ENCODE measurements around the gene KCTD4. TPM values are rescaled to one million over a fixed set of nuclear protein-coding genes. Genes with fewer than 3 reads are reported as not detected.

The KCTD4 gene
- total and polyA plus RNA-seq, 2 donors (not counting 3 experiments of a cell fraction or from before 2014, with no cell fraction given) = not detected

- BruUV-seq (replicated peaks) = no TSS peak
- dilution Hi-C loops (cut with MboI; ENCODE audit: extremely low pct_ligation_motif_present, low sequenced_read_pairs) (no loop called here), intact Hi-C loops (cut with micrococcal nuclease) (no loop called here)
- Histone ChIP-seq H3K36me3 (ENCODE audit: control insufficient read depth in 2 of 2, extremely low read depth in 1 of 2, insufficient read depth in 2 of 2, low read length in 2 of 2) (no peaks in the 10 kb centered on the region), H3K9me1 (replicated peaks; ENCODE audit: control insufficient read depth, extremely low read depth, insufficient read depth, low read length) (peaks cover 3% of the 10 kb centered on the region), H3K79me2 (ENCODE audit: control insufficient read depth, insufficient read depth, low read length) (peaks cover 14% of the 10 kb centered on the region), H3K27me3 (ENCODE audit: control insufficient read depth in 2 of 2, insufficient read depth in 2 of 2, low read length in 2 of 2) (no peaks in the 10 kb centered on the region), H4K20me1 (replicated peaks; ENCODE audit: control insufficient read depth, extremely low read depth, insufficient read depth, low read length) (no peaks in the 10 kb centered on the region), H3K4me1 (ENCODE audit: control insufficient read depth, extremely low read depth, insufficient read depth, low read length) (no peaks in the 10 kb centered on the region), H3K4me2 (ENCODE audit: insufficient read depth, low read length) (no peak overlapping the region), H3K4me3 (replicated peaks in 1 of 3; ENCODE audit: insufficient read depth in 1 of 3, low read depth in 1 of 3, low read length in 3 of 3) (no peak overlapping the region), H3K9me3 (replicated peaks; ENCODE audit: control insufficient read depth, insufficient read depth, low read length) (no peaks in the 10 kb centered on the region), H3K27ac (ENCODE audit: insufficient read depth, low read depth, low read length) (no peak overlapping the region), H3K9ac (replicated peaks; ENCODE audit: extremely low read depth, insufficient read depth, low read length) (no peak overlapping the region), H2AFZ (ENCODE audit: low read depth, low read length) (no peak overlapping the region)
- FAIRE-seq = no peak
- TF ChIP-seq POLR2AphosphoS5 (IDR thresholded peaks at IDR 0.05; ENCODE audit: insufficient read depth, low read depth, low read length) (no peak), POLR2A (IDR thresholded peaks at IDR 0.05; ENCODE audit: low read depth, low read length) (no peak), MYC (IDR thresholded peaks at IDR 0.05; ENCODE audit: low read depth, low read length) (no peak), EZH2 (IDR thresholded peaks at IDR 0.05; ENCODE audit: borderline replicate concordance, low read depth, low read length, severe bottlenecking) (no peak), CTCF (IDR thresholded peaks at IDR 0.05; ENCODE audit: extremely low read depth in 1 of 2, insufficient read depth in 1 of 2, low read depth in 1 of 2, low read length in 2 of 2) (no peak), FOS (IDR thresholded peaks at IDR 0.05; ENCODE audit: borderline replicate concordance, insufficient read depth, low read length) (no peak), MAX (IDR thresholded peaks at IDR 0.05; ENCODE audit: insufficient read depth, insufficient read length) (no peak)
- CTCF ChIA-PET = no interaction called here
- peak; percentile 46 for DNase-seq (ENCODE audit: low read depth, low spot score)
- POLR2A ChIA-PET = no interaction called here
Measured at GRCh38 chr13:45178349-45179162, 22.3 kb downstream of the KCTD4 start.
